NCI-H187 treated with DMSO at 0.1 percent for 48 hours (cell line): Measurements from ENCODE around the gene KLHDC9.
"Not testable (repeated sequence)": the region's sequence is repeated elsewhere in the genome, so short reads cannot be mapped to it uniquely, and the experiment has no call there.

ENCODE experiments used
- DNase-seq: peaks from one replicate; lab custom pipeline; 2025; lab: John Stamatoyannopoulos, UW

Gene KLHDC9

DNA sequence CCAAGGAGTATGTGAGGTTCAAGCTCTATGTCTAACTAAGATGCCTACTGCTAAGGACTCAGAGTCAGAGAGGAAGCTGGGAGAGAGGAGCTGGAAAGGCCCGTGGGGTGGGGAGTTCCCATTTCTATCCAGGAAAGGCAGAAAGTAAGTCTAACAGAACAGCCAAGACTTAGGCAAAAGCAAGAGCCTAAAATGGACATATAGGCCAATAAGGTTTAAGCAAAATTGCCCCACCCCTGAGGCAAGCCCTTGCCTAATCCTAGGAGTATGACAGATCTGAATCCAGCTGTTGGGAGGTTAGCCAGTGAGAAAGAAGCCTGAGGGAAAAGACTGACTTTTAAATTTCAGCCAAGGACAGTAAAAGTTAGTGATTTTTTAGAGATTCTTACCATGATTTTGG, 1.6 kb upstream of the KLHDC9 start:
- DNase-seq, result no peak

DNA sequence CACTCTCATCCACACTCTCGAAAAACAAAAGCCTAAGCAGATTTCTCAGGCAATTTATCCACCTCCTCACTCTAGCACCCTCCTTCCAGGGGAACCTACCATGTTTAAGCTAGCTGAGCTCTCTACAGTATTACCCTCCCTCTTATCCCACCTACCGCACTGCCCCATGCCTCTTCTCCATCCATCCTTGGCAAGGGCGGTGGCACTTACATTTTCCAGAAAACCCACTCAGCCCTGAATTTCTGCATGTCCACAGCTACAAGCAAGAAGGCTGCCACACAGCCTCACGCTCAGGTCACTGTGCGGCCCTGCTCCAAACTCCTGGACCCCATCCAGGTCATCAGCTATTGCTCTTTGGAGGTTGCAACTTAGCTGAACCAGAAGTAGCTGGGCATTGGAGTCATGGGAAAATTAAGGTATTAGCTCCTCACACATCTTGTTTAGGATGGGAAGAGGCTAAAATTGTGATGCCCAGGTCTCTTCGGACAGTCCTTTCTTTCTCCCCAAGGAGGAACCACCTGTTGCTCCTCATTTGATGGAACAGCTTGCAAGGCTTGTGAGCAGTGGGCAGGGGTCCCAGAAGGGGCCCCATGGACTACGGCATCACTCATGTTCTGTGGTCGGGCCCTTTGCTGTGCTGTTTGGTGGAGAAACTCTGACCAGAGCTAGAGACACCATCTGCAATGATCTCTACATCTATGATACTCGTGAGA, 1.1 kb downstream of the KLHDC9 start:
- DNase-seq, result no peak

DNA sequence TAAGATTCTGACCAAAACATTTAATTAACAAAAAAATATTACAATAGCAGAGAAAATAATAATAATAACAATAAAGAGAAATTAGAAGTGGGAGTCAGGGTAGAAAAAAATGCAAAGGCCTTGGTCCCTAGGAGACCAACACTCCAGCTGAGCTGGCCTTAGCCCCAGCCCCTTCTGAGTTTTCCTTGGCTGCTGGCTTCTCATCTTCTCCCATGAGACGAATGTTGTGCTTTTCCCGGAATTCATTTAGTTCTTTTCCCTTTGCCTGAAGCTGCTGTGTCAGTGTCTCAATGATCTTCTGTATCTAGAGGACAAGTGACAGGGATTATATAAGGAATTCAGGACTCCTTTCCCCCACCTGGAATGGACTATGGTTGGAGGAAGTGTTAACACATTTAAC, 2.4 kb downstream of the KLHDC9 start:
- no peak for DNase-seq

DNA sequence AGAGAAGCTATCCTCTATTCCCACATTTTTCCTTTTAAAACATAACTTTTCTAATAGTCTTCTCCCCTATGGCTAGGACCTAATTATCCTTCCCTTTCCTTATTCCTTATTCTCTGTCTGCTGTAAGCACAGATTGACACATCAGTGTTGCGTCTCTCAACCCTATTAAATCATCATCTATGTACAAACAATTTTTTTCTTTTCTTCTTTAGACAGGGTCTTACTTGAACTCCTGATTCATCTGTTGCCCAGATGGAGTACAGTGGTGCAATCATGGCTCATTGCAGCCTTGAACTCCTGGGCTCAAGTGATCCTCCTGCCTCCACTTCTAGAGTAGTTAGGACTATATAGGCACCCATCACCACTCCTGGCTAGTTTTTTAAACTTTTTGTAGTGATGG, 8.3 kb downstream of the KLHDC9 start:
- DNase-seq, result no peak

DNA sequence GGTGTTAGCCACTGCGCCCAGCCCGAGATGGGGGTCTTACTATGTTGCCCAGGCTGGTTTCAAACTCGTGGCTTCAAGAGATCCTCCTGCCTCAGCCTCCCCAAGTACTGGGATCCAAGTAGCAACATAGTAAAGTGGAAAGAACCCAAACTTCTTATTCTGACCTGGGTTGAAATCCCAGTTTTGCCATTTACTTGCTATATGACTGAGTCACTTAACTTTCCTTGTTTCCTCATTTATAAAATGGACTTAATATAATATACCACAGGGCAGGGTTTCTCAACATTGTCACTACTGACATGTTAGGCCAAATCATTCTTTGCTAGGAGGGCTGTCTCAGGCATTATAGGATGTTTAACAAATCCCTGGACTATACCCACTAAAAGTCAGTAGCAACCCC, 13.0 kb downstream of the KLHDC9 start:
- DNase-seq, result no peak

DNA sequence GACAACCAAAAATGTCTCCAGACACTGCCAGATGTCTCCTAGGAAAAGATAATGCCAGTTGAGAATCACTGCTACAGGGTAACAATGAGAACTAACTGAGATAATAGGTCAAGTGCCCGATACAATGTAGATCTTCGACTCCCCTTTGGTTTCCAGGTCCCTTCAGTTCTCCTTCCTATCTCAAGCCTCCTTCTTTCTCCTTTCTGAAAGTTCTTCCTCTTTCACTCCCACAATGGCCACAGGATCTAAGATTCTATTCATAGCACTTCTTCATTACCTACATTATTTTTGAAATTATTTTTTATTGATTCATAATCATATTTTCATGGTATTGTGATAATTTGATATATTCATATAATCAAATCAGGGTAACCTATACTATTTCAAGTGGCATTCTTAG, 13.4 kb downstream of the KLHDC9 start:
- DNase-seq, result no peak

DNA sequence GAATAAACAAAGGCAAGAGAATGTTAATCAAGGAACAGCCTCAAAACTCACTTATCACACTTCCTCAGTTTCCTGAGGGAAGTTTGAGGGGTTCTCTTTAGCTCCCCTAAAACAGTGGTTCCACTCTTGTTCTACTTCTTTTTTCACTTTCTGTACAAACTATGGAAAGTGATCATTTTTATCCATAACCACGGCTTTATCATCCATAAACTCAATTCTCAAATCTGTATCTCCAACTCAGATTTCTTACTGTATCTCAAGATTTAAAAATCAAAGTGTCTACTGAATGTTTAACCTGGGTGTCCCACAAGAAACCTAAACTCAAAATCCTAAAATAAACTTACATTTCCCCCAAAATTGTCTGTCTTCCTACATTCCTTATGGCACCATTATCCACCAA, 15.8 kb downstream of the KLHDC9 start:
- DNase-seq, result no peak

DNA sequence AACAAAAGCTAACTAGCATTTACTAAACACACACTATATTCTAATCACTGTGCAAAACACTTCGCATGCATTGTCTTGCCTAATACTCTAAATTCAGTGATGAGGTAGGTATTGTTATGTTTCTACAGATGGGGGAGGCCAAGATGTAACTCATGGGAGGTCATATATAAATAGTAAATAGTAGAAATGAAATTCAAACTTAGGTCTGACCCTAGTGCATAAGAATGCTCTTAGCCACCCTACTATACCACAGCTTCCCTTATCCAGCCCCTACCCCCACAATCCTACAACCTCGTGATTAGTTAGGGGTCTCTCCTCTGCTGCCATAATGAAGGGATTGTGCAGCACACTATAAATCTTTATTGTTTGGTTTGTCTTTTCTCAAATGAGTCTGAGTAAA, 16.4 kb downstream of the KLHDC9 start:
- DNase-seq, result no peak

DNA sequence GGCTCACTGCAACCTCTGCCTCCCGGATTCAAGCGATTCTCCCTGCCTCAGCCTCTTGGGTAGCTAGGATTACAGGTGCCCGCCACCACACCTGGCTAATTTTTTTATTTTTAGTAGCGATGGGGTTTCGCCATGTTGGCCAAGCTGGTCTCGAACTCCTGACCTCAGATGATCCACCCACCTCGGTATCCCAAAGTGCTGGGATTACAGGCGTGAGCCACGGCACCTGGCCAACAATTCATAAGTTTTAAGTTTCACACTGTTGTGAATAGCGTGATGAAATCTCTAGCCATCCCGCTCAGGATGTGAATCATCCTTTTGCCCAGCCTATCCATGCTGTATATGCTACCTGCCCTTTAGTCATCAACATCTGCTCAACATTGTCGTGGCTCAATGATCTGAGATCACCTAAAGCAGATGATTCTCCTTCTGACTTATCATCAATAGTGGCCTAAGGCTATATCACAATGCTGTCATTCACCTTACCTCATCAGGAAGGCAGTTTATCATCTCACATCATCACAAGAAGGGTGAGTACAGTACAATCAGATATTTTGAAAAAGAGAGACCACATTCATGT, 17.1 kb downstream of the KLHDC9 start:
- DNase-seq, result no peak

DNA sequence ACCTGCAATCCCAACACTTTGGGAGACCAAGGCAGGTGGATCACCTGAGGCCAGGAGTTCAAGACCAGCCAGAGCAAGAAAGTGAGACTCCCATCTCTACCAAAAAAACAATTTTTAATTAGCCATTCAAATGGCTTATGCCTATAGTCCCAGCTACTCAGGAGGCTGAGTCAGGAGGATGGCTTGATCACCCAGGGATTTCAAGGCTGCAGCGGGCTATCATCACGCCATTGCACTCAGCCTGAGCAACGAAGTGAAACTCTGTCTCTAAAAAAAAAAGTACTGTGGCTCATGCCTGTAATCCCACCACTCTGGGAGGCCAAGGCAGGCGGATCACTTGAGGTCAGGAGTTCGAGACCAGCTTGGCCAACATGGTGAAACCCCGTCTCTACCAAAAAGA, 17.8 kb downstream of the KLHDC9 start:
- not testable (repeated sequence) for DNase-seq

DNA sequence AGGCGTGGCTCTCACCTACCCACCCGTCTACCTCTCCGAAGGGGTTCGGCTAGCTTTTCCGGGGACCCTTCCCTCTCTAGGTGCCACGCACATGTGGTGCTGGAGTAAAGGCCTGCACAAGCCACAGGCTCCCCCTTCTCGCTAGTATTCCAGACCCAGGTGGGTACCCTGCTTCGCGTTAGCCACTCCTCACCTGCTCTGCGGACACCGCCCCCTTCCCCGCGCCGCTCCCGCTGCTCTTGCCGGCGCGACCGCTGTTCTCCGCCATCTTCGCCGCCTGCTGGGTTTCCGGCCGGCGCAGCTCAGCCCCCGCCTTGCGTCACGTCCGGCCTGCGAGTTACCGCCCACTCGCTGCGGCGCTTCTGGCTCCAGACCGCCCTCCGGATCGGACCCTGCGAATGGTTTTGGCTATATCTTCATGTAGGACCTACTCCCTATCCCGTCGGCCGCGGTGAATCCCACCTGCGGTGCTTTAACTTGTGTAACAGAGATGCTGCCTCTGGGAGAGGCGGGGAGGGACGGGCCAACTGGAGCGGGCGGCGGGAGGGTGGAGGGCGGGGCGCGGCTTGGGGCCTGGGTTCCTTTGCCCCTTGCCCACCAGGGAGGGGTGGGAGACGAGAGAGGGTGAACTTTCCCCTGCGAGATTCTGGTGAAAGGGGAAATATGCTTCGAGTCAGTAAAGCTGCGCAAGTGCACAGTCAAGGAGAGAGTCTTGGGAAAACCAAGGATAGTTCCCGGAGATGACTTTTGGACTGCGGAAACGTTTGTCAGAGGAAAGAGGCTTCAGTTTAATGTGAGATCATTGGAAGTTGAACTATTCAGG, 19.8 kb downstream of the KLHDC9 start, which contains the start of the genes NIT1 and PFDN2:
Gene NIT1, plus strand, starts transcription at position 347 of the 823 bp plus-strand sequence. Its CDS starts 72 bp downstream, at position 419.
Gene PFDN2, minus strand, starts transcription at position 279 of the 823 bp plus-strand sequence. Its CDS starts 11 bp downstream, at position 268.
- peak; percentile 52 for DNase-seq

DNA sequence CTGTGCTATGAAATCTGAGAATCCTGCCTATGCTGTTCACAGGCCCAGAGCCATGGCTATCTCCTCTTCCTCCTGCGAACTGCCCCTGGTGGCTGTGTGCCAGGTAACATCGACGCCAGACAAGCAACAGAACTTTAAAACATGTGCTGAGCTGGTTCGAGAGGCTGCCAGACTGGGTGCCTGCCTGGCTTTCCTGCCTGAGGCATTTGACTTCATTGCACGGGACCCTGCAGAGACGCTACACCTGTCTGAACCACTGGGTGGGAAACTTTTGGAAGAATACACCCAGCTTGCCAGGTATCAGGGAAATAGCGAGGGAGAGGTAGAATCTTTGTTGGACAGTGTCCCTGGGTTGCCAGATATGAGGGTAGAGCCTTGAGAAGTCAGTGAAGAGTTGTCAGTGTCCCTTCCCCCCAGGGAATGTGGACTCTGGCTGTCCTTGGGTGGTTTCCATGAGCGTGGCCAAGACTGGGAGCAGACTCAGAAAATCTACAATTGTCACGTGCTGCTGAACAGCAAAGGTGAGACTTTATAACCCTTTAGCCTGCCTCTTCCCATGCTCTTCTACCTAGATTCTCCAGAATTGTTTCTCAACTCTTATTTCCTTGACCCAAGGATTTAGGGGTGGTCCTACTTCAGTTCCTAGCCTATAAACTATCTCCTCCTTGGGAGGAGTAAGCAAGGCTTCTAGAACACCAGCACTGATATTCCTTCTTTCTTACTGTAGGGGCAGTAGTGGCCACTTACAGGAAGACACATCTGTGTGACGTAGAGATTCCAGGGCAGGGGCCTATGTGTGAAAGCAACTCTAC, 21.1 kb downstream of the KLHDC9 start:
- DNase-seq, result no peak

DNA sequence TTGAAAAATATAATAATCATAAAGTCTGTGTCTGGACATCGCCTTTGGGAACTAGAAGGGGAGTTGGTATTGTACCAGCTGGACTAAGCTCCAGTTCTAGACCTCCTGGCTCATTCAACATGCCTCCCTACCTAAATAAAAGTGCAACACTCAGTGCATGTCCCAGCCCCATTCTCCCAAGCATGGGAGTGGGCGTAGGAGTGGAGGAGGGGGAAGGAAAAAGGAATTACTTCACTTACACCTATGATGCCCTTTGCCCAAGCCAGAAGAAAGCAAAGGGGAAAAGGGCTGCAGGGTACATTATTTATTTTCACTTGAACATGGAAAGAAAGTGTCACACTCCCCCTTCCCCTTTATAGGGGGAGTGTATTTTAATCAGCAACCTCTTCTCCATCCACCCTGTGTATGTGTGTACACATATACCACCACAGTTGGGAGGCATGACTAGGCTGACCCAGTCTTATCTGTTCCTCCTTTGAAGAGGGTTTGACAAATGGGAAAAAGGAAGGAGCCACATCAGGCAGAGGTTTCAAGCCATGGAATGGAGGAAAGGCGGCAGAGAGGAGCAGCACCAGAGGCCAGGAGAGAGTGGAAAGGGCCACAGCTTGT, 23.0 kb downstream of the KLHDC9 start:
- DNase-seq, result no peak

DNA sequence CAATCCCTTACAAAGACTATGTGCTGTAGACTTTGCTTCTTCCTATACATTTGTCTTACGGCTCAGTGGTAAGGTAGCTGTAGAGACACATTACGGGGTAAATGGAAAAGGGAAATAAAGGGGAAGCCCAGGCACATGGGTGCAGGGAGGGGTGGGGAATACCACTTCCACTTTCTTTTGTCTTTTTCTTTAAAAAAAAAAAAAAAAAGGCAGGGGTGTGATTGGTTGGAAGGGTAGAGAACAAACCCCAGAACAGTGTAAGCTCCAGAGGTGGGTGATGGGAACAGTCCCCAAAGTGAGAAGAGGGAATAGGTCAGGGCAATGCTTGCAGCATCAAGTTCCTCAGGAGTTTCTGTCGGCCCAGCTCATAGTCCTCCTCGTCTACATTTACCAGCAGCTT, 23.7 kb downstream of the KLHDC9 start:
- DNase-seq, result no peak

DNA sequence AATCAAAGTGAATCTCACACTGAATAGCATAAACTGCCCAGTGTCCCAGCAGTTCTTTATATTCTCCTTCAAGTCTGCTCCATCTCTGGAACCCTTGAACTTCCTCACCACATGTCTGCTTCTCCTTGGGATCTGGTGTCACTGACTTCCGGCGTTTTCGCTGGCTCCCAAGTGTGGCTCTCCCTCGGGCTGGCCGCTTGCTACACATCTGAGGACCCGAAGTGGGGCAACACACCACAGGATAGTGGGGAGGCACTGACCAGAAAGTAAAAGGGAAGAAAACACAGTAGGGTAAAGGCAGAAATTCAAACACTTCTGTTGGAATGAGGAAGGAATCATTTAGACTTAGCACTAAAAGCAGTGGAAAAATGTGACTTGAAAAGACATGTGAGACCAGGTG, 24.8 kb downstream of the KLHDC9 start:
- DNase-seq, result no peak

DNA sequence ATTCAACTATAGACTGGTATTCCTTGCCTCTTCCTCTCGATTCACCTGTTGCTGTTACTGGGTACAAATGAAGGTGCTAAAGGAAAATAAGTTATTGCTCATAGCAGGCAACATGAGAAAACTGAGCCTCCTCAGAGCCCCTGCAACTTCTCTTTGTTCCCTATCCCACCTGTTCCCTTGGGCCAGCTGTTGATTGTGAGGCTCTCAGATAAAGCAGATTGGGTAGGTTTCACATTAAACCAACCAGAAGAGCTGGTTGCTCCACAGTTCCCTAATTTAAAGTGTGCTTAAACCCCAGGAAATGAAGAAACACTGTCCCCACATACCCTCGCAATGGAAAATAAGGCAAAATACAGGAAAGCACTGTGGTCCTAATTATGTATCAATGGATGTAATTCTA, 29.5 kb downstream of the KLHDC9 start:
- DNase-seq, result no peak

DNA sequence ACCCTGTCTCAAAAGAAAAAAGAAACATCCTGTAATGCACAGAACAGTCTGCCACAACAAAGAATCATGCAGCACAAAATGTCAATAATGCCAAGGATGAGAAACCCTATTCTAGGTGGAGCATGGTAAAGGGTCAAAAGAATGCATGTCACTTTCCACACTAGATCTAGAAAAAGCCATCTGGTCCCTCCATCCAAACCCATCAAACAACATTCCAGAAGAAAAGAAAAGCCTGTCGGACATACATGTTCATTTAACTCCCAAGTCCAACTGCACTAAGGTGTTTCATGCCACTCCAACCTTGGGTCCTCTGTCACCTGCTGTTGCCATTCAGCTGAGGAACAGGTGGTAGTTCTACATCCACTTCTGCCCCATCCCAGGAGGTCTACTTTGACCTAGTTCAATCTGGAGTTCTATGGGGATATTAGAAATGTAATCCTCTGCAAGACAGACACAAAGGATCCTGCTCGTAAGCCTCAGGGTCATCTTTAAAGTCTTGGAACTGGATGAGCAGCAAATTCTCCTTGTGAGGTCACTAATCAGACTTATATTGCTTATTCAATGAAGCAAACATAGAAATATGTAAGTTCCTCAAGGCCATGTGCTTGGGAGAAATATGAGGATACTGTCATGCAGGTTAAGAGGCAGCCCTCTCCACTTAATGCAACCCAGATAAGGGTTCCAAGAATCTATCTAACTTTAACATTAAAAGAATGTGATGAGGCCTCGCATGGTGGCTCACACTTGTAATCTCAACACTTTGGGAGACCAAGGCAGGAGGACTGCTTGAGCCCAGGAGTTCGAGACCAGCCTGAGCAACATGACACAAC, 30.6 kb downstream of the KLHDC9 start:
- no peak for DNase-seq

DNA sequence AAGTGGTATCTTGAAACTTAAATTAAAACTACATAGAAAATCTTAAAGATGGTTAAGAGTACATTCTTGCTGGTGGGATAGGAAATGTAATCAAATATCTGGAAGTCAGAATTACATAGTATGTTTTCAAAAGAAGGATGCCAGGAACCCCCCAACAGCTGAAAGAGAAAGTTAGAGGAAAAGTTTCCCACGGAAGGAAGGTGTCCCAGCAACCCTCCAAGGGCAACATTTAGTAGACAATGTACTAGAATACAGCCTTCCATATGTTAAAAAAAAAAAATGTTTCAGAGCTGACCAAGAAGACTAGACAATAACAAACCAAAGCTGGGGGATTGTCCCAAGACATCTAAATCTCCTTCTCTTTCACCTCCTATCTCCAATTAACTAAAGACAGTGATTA, 32.1 kb downstream of the KLHDC9 start:
- no peak for DNase-seq

DNA sequence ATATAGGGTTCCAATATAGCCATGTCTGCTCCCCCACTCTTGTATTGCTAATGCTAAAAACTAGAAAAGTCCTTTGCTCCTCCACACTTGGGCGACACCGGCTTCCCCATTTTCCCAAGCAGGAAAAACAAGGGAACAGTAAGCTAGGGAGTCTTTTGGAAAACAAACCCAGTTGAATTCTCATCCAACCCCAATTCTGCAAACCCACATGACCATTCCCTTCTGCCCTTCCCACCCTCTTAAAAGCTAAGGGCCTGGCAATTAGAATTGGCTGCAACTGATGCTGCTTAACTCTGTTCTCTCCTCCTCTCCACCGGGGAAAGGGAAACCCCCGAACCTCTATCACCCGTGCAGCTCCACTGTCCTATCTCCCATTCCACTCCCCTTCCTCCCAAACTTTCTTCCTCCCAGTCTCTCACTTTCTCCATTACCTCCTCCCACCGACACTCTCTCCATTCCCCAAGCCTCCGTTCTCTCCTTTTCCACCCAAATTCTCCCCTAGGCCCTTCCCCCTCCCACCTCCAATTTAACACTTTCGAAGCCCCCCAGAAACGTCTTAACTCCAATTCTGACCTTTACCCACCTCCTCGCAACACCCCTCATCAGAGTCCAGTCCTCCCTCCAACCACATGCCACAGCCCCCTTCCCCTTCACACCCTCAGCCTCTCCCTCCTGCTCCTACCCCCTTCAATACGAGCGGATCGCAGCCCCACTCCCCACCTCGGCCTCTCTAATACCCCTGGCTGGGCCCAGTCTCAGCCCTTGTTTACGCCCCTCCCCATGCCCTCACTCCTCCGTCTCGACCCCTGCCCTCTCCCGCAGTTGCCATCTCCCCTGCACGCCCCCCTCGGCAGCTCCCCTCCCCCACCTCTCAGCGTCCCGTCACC, 33.6 kb downstream of the KLHDC9 start:
- DNase-seq, result no peak
